ENCODE data around the gene SH2D3A. TPM values are rescaled to one million over a fixed set of nuclear protein-coding genes. Genes with fewer than 3 reads are reported as not detected.

The SH2D3A gene
- polyA plus RNA-seq, 1 donor = 1.4 TPM

Other genes starting within 250 kb of the SH2D3A start
- gene TNFSF9, start 236.4 kb downstream of the SH2D3A start, polyA plus RNA-seq (ENCODE audit: insufficient read length) = 0.58 TPM
- gene CD70, start 176.3 kb downstream of the SH2D3A start, polyA plus RNA-seq (ENCODE audit: insufficient read length) = not detected
- 0.26 TPM for gene TNFSF14, start 97.3 kb downstream of the SH2D3A start, polyA plus RNA-seq (ENCODE audit: insufficient read length)
- gene C3, start 46.8 kb downstream of the SH2D3A start, polyA plus RNA-seq (ENCODE audit: insufficient read length) = 60.1 TPM
- 33.7 TPM for gene GPR108, start 29.9 kb downstream of the SH2D3A start, polyA plus RNA-seq (ENCODE audit: insufficient read length)
- gene TRIP10, start 27.8 kb downstream of the SH2D3A start, polyA plus RNA-seq (ENCODE audit: insufficient read length) = 61.3 TPM
- 3.1 TPM for gene VAV1, start 5.3 kb upstream of the SH2D3A start, polyA plus RNA-seq (ENCODE audit: insufficient read length)
- gene ADGRE1, start 120.1 kb upstream of the SH2D3A start, polyA plus RNA-seq (ENCODE audit: insufficient read length) = not detected

Measured in hindlimb muscle (tissue), 1 donor.